ENCODE measurements around the gene ZNF444.

DNA sequence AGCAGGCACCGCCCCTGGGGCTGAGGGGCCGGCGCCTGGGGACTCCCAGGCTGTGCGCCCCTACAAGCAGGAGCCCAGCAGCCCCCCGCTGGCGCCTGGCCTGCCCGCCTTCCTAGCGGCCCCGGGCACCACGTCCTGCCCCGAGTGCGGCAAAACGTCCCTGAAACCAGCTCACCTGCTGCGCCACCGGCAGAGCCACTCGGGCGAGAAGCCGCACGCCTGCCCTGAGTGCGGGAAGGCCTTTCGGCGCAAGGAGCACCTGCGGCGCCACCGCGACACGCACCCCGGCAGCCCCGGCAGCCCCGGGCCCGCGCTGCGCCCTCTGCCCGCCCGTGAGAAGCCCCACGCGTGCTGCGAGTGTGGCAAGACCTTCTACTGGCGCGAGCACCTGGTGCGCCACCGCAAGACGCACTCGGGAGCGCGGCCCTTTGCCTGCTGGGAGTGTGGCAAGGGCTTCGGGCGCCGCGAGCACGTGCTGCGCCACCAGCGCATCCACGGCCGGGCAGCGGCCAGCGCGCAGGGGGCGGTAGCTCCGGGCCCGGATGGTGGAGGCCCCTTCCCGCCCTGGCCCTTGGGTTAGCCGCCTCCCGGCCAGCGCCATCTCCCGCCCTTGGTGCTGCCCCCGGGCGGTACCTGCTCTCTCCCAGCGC lies 18.7 kb downstream of the ZNF444 start:
- TF ChIP-seq POLR2A (IDR thresholded peaks at IDR 0.05) (no peak), EP300 (IDR thresholded peaks at IDR 0.05) (no peak)
- TF ChIP-seq, protein P1, sequence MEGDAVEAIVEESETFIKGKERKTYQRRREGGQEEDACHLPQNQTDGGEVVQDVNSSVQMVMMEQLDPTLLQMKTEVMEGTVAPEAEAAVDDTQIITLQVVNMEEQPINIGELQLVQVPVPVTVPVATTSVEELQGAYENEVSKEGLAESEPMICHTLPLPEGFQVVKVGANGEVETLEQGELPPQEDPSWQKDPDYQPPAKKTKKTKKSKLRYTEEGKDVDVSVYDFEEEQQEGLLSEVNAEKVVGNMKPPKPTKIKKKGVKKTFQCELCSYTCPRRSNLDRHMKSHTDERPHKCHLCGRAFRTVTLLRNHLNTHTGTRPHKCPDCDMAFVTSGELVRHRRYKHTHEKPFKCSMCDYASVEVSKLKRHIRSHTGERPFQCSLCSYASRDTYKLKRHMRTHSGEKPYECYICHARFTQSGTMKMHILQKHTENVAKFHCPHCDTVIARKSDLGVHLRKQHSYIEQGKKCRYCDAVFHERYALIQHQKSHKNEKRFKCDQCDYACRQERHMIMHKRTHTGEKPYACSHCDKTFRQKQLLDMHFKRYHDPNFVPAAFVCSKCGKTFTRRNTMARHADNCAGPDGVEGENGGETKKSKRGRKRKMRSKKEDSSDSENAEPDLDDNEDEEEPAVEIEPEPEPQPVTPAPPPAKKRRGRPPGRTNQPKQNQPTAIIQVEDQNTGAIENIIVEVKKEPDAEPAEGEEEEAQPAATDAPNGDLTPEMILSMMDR (IDR thresholded peaks at IDR 0.05), result no peak

All from tibial nerve (tissue), 4 donors.